Hematopoietic multipotent progenitor cell treated with erythropoietin and hydrocortisone succinate and interleukin-3 and kit ligand, for 4 days (in vitro differentiated cells): ENCODE data around the gene FAM110D.

Experiments
- DNase-seq: peaks from one replicate; pipeline ENCODE4 v3.0.0-alpha.2; 2015

The FAM110D gene

DNA sequence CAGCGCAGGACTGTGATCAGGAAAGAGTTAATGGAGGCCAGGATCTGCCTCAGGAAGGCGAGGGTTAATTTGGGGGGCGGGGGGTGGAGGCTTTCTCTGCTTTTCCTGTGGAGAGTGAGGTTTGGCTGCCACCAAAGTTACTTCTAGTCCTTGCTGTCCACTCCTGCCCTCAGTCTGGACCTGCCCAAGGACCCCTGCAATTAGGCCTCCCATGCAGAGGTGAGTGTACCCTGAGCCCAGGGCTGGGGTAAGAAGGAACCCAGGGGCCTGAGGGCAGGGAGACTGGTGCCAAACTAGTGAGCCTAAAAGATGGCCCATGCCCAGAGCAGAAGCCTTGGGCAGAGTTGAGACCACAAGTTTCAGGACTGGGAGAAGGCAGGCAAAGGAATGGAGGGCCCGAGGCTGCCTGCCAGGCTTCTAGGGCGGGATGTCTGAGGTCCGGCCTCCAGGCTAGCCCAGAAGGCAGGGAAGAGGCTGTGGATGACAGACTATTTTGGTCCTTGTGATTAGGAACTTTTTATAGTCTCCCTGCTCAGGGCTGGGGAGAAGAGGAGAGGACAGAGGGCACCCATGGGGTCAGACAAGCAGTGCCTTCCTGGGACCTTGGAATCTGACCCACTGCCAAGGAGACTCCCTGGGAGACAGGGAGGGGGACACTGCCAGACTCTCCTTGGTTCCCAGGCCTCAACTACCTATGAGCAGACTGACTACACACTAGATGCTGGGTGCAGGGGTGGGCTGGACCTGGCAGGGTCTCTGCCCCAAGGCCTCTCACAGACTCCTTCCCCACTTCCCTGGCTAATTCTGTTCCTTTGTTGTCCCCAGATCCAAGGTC, at the start of gene FAM110D:
Gene FAM110D (plus strand): TSS at position 172 of the 835 bp plus-strand sequence. CDS start 2,213 bp downstream, outside the sequence.
- no peak for DNase-seq

- DNase-seq: no peak
Measured at GRCh38 chr1:26109229-26110164, 49.4 kb upstream of the FAM110D start.

DNA sequence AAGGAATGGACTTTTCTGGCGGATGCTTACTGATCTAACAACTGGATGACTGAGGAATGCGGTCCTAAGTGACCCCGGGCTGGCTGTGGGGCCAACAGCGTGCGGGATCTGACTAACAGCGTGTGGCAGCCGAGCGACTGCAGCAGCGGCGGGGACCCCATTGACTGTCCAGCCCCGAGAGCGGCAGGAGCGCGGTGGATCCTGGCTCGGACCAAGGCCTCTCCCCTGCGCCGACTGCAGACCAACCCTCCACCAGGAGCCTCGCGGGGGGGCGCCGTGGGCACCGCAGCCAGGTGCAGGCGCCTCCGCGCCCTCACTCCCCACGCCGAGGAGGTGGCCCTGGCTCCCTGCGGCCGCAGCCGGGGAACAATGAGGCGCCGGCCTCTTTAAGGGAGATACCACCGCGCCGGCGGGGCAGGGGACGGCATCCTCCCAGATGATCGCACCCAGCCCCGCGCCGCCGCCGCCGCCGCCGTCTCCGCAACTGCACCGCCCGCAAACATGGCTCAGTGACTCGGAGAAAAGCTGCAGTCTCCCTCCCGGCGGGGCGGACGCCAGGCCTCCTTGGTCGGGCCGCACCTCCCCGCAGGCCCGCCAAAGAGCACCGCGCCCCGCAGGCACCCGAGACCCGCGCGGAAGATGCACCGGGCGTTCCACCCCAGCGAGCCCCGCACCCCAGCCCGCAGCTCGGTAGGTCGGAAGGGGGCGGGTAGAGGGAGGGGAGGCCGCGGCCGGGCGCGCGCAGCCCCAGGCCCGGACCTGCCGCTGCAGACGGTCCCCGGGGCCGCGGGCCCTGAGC, 47.9 kb upstream of the FAM110D start:
- peak; percentile 90 for DNase-seq

GRCh38 chr1:26111530-26112406, 47.1 kb upstream of the FAM110D start, which contains the start of gene PDIK1L:
Gene PDIK1L, plus strand, starts transcription at chr1:26111824. Its CDS starts 2,485 bp downstream, at chr1:26114309.
- peak; percentile 98 for DNase-seq

DNA sequence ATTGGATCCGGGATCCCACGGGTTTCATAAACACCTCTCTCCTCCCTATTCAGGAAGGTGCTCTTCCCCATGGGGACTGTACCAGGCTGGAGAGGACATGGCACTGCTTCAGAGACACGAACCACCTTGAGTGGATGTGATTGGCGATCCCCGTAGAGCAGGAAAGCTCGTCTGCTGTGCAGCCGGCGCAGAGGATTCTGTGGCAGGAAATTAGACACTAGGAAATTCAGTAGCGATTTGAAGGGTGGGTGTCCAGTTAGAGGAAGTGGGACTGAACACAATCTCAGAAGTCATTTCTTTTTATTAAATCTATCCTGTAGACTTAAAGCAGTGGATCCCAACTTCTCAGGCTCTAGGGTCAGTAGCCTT, 46.5 kb upstream of the FAM110D start:
- DNase-seq: peak; percentile 59

DNA sequence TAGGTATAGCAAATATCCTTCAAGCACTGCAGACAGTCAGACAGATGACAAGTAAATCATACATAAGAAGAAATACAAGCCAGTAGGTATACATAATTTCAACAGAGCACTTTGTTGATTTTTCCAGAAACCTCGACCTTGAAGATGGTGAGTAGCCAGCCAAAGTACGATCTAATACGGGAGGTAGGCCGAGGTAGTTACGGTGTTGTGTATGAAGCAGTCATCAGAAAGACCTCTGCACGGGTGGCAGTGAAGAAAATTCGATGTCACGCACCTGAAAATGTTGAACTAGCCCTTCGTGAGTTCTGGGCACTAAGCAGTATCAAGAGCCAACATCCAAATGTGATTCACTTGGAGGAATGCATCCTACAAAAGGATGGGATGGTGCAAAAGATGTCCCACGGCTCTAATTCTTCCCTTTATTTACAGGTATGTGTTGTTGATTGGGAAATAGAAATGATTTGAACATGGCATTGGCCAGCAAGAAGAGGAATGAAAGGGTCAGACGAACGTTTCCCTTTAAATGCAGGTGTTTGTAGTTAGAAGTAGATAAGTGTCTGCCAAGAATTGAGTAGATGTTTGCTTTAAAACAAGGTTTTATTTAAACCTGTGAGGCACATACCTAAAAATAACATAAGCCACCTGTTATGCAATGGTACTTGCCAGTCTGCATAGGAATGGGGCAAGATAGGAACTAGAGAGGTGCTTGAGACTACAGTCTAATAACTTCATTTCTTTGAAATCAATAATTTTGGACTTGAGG, 44.5 kb upstream of the FAM110D start:
- no peak for DNase-seq

DNA sequence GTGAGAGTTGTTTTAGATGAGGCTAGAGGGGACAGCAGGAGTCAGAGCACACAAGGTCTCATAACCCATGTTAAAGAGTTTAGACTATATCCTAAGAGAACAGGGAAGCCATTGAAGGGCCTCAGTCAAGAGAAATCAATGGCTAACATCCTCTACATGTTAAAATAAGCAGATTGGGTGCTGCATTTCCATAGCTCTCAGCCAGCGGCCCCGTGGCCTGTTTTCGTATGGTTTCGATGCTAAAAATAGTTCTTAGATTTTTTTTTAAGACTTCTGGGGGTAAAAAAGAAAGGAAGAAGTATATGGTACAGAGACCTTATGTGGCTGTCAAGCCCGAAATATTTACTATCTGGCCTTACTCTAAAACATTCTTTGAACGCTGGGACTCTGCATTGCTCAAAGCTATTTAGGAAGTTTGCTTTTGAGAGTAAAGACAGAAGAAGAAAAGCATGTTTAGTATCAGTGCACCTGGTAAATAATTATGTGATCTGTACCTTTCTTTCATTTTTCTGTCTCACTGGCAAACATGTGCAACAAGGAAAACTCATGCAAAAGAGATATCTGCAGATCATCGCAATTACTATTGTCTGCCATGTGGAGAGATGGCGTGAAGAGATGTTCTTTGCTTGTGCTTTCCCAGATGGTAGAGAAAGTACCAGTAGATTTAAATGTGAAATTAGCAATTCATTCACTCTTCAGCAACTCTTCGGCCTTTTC, 38.8 kb upstream of the FAM110D start:
- DNase-seq: no peak

- DNase-seq: peak; percentile 71
Measured at GRCh38 chr1:26121854-26122773, 36.8 kb upstream of the FAM110D start.

- DNase-seq: peak; percentile 86
Measured at GRCh38 chr1:26122988-26123973, 35.6 kb upstream of the FAM110D start.

- no peak for DNase-seq
Measured at GRCh38 chr1:26124418-26125331, 34.2 kb upstream of the FAM110D start.

DNA sequence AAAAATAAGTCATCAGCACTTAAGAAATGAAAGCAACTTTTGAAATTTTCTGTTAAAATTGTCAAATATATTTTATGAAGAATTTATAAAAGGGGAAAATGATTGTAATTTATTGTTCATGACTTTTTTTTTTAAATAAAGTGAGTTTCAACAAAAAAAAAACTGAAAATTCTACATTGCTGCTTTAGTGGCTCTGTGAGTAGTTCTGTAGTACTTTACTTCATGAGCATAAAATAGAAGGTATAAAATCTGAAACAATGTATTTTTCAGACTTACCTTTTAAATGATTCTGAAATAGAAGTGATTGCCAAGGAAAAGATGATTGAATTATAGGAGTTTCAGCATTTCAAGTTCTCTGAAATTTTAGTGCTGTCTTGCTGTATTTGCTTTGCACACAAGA, 33.5 kb upstream of the FAM110D start:
- DNase-seq: no peak

DNA sequence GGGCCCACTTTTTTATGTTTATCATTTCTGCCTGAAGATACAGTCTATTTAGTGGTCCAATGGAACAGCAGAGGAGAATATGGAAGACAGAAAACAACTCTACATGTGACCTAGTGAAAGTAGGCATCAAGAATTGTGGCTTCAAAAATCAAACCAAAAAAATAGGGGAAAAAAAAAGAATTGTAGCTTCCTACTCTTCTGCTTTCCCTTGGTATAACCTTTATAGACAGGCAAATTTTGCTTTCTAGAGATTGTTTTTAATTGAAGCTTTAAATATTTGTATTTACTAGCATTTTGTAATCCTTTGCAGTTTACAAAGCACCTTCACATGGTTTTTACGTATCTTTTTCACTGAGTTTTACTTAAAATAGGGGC, 32.9 kb upstream of the FAM110D start:
- no peak for DNase-seq

GRCh38 chr1:26126321-26127084, 32.4 kb upstream of the FAM110D start:
- peak; percentile 98 for DNase-seq

DNA sequence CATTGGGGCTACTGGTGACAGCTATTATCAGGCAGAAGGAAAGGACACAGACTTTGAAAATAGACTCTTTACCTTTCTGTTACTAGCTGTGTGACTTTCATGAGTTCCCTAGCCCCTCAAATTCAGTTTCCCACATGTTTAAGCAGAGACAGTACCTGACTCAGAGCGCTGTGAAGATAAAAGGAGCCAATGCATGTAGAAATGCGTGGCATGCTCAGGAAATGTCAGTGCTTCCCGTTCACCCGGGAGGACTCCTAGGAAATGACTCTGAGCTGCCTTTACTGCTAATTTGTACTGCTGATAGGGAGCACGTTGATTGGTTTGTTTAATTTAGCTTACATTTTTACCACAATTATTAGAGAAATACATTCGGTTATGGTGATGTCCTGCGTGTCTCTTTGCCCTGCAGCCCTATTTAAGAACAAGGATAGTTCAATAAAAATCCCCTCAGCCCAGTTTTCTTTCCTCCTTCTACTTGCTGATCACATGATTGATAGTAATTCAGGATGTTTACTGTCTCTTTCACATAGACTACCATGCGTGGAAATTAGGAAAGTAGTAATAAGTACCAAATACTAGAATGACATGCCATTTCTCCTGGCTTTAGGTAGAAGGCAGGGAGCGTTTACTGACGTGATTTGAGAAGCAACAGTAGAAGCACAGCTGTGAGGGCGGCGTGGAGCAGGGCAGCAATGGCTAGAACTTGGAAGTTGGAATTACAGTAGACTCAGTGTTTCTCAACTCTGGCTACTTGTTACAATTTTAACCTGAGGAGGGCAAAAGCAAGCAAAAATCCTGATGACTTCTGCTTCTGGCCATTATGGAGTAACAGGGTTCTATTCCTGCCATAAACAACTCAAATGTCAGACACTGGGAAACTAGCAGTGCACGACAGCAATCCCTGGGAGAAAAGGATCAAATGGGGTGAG, 31.4 kb upstream of the FAM110D start:
- peak; percentile 62 for DNase-seq

DNA sequence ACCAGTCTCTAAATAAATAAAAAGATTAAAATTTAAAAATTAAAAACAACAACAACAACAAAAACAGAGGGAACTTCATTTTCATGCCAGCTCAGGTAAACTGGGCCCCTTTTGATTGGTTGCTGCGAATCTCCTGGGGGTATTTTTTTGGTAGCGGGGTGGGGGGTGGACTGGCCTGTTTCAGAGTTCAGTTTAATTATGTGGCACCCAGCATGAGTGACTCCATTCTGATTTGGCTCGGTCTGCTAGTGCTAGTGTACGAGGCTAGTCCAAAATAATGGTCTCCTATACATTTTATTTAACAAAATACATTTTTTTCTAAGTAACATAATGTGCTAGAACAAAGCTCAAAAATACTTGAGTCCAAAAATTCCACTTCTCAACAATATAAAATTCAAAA, 29.1 kb upstream of the FAM110D start:
- no peak for DNase-seq
